Occipital lobe (tissue), 2 donors: ENCODE data around the gene SUN5. TPM values are rescaled to one million over a fixed set of nuclear protein-coding genes. Genes with fewer than 3 reads are reported as not detected.

Source experiments
- DNase-seq: peaks from one replicate; lab custom pipeline; 2025; lab: John Stamatoyannopoulos, UW
- total RNA-seq: library from RNA; depleted of rRNA; stranded (reverse); fragments of >200 nt; gene quantifications from one replicate; pipeline ENCODE4 v1.2.3, GENCODE V29; 2014

The SUN5 gene
- total RNA-seq, 1 donor from 2014 or later = not detected

DNA sequence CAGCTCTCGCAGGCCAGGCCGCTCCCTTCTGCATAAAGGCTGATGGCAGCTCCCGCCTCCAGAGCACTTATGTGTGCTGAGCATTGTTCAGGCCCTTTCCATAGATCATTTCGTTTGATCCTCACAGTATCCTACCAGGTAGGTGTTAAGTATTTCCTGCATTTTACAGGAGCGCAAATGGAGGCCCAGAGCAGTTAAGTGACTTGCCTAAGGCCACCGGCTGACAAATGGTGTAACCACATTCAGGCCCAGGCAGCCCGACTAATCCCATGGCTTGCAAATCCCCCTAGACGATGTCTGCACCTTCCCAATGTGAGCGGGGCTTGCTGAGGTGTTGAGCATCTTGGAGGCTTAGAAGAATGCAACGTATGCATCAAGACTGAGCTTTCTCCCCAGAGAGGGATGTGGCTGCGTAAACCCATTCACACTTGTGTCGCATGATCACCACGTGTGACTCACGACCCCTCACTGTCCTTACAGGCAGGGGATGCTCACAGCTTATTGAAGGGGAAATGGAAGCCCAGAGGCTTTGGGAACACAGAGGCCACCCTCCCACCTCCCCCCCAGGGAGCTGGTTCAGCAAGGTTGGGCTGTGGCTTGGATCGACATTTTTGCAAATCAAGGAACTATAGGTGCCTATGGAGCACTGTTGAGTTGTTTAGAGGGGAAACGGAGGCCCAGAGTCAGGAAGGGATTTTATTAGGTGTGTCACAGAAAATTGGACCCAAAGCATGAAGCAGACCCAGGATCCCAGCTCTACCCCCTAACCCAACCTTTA, 10.3 kb upstream of the SUN5 start:
- no peak for DNase-seq

DNA sequence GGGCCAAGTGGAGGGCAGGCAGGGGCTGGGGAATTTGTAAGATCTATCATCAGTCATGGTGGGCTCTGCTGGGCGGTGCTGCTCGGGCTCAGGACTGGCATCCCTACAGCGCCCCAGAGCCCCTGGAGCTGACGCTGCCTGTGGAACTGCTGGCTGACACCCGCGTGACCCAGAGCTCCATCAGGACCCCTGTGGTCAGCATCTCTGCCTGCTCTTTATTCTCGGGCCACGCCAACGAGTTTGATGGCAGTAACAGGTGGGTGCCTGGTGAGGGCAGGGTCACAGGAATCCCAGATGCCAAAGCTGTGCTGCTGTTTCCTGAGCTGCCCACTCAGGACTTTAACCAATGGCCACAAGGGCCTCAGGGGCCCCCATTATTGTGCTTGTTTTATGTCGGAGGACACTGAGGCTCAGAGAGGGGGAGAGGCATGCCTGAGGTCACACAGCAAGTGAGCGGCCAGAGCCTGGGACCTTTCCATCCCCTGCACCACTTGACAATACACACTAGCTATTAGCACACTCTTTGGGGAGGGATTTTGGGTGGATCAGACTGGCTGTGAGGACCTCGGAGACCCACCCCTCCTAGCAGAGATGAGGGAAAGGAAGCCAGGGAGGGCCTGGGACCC, 9.6 kb upstream of the SUN5 start:
- DNase-seq = no peak

DNA sequence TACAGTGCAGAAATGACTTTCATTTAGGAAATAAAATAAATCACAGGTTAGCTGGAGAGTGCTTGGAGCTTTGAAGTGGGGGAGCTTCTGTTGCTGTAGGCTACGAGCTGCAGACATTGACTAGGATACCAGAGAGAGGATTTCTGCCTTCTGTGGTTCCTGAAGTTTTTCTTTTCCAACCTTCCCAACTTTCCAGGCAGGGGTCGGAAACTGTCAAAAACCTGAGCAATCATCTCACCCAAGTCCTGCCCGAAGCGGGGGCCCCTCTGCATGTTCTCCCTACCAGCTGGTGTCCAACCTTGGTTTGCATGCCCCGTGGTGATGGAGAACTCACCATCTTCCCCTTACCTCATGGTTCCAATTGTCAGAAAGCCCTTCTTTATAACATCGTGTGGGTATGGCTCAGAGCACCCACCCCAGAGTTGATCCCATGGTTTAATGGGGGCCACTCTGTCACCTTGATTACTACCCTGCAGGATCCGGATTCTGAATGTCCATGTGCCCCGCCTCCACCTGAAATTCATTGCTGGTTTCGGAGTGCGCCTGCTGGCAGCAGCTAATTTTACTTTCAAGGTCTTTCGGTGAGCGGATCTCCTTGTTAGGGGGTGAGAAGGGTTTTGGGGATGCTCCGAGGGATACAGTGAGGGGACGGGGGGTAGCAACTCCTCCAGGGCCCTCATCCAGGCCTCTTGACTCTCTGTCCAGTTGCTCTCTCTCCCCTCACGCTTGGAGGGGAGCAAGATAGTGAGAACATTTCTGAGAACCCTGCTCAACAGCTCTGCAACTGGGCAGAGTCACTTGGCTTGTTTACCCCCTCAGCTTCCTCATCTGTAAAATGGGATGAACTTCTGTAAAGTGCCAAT, 8.3 kb upstream of the SUN5 start:
- no peak for DNase-seq

DNA sequence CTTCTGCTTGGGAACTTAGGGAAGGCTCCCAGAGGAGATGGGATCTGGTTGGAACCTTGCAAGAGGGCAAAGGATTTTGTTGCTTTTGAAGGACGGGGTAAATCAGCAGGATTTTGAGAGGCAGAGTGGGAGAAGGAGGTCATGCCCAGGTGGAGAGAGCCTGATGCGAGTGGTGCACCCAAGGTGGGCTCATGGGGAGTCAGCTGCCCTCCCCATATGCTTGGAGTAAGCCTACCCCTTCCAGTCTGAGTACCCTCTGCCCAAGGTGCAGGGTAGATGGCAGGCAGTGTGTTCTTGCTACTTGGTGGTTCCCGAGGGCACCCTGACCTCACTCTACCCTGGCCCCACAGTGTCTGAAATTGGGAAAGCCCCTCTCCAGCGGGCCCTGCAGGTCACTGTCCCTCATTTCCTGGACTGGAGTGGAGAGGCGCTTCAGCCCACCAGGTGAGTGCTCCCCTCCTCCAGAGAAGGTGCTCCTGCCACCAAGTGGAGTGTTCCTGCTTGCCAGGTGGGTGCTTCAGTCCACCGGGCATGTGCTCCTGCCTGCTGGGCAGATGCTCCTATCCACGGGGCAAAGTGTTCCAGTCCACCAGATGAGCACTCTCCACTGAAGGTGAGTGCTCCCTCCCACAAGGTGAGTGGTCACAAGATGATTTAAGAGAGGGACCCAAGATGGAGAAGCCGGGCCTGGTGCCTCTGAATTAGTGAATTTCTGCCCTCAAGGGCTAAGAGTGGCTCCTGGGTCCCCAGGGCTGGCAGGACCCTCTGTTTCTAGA, 6.6 kb upstream of the SUN5 start:
- DNase-seq = no peak

DNA sequence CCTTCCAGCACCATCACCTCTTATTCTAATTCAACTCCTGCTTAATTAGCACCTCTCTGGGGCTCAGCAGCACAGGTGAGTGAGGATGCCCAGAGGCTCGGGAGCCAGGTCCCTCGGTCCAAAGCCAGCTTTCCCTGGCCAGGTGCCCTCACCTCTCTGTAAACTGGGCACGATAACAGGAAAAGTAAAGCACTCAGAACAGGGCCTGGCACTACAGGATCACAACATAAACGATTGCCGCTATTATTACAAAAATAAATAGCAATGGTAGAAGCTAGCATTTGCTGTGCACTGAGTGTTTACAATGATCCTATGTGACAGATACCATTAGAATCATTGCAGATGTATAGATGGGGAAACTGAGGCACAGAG, 5.9 kb upstream of the SUN5 start:
- no peak for DNase-seq

DNA sequence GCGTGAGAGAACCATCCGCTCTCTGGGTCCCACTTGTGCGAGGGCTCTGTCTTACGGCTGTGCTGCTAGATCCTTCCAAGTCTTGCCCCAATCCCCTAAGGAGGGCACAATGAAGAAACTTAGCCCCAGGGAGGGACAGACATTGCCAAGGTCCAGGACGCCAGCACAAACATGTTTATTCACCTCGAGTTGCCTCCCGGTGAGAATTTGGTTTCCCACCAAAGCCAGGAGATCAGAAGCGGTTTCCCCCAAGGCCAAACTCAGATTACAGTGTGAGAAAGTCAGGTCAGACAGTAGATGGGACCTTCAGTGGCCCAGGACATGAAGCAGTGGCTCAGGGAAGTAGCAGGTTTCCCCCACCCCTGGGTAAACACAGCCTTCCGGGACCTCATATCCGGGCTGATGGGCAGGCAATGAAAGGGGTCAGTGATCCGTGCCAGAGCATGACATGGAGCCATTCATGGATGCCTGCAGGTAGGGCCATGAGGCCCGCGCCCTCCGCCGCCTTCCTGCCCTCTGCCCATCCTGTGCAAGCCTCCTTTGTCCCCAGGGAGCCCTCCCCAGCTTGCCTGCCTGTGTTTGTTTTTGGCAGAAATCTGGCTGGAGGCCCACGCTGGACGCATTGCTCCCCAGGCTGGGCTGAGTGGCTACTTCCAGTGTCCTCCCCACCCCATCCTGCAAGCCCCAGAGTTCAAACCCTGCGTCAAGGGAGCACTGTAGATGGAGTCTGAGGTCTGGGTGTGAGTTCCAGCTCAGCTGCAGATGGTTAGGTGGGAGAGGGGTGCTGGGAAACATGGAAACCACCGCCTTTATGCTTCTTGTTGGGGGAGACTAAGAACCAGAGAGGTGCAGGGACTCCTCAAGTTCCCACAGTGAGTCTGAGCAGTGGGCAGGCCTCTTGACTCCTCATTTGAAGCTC, 5.2 kb upstream of the SUN5 start:
- no peak for DNase-seq

DNA sequence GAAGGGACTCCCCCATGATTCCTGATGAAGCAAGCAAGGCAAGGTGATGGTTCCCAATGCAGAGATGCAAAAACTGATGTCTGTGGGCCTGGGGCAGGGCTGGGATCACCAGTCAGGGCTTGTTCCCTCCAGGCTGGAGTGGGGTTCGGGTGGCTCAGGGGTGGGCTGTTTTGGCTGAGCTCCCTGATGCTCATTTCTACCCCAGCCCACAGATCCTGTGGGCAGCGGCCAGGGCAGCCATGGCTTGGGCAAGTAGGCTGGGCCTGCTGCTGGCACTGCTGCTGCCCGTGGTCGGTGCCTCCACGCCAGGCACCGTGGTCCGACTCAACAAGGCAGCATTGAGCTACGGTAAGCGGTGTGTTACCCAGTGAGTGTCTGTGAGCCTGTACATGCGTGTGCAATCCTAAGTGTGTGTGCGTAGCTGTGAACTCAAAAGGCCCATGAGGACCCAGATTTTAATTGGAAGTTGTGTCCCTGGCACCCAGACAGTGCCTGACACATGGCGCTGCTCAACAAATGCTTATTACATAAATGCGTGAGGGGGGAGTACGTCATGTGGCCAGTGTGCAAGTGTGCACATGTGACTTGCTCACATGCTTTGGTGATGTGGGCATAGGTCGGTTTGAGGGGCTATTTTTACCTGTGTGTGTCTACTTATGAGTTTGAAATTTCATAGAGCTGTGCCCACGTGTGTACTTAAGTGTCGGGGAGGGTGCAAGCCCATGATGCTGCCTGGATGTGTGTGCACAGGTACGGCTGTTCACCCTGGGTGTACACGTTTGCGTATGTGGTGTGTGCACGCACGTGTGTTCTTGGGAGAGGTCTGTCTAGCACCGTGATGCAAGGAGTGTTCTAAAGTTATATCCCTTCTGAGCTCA, 4.3 kb upstream of the SUN5 start:
- DNase-seq = no peak

DNA sequence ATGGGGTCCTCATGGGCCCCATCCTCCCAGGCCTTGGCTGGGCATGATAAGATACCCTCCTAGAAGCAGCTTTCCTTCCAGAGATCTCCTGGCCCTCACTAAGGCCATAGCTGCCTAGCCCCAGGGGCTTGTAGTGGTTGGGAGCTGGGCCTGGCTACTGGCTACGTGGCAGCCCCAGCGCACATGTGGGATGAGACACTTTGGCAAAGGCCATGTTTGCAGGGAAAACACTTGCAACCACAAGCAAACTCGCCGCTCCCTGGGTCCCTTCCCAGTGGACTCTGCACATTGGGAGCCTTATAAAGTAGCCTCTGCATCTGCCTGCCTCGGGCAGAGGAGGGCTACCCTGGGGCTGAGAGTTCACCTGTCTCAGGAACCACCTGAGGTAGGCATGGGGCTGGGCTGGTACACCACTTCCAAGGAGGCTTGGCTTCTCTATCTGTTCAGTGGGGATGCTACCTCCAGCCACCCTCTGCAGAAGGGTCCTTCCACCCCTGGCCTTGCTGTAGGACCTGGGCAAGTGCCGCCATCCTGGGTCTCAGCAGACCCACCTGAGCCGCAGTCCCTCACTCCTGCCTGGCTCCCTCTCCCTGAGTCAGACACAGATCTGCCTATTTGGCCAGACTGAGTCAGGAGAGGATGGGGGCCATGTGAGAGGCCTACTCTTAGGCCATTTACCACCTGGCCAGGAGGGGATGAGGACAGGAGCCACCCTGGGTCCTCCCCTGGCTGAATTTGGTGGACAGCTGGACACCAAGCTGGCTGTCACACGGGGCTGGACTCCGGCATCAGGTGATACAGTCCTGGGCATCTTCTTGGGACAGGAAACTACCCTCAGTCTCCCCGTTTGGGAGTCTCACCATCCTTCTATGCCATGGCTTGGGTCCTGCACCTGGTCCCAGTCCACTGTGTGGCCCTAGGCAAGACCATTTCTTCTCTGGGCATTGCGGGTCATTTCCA, 3.4 kb upstream of the SUN5 start, which contains the start of gene BPIFB2:
TSS of gene BPIFB2 (plus strand) at position 329 of the 960 bp plus-strand sequence. CDS start 871 bp downstream, outside the sequence.
- no peak for DNase-seq

DNA sequence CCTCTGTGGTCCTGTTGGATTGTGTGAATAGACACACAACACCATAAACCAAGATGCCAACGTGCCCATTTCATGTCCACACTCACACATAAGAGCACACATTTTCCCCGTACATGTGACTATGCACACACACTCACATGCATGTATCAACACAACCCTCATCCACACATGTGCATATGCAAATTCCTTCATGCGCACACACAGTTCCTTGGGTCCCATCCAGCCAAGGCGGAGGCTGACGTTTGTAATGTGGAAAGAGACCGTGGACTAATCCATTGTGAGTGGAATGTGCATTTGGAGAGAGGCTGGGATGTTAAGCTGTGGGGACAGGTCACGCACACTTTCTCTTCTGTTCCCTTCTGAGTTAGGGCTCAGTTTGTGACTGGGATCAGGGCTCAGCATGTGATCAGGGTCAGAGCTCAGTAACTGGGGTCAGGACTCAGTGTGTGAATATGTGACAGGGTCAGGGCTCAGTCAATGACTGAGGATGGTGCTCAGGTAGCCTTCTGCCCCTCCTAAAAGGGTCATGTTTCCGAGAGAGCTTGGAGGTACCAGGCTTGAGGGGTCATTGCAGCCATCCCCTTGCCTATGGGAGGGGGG, 2.6 kb upstream of the SUN5 start:
- DNase-seq = no peak

DNA sequence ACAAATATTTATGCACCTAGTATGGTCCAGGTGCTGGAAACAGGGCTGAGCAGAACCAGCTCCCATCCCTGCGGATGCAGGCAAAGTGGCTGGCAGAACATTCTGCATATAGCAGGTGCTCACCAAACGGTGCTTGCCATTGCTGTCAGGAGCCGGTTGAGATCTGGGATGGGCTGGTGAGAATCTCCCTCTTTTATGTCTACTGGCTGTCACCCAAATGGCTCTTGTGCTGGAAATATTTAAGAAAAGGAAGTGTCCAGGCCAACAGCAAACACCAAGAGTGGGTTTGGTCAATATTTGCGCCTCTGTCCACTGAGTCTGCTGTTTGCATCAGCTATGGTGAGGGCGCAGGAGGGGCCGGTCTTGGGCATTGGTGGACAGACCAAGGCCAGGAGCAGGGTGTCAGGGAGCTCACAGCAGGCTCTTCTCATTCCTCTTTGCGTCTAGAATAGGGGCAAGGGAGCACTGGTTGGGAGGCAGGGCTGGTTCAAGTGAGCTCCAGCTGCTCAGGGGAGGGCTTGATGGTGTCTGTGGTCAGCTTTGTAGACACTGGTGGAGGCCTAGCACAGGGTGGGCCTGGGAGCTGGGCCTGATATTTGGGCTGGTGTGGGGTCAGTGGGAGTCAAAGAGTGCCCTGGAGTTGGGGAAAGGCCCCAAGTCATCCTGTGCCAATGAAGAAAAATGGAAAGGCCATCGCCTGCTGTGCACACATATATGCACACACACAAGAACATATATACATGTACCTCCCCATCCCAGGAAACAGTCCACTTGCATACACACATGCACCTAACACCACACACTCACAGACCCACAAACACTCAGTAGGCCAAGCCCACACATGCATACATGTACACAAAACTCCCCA, 1.9 kb upstream of the SUN5 start:
- DNase-seq = no peak

DNA sequence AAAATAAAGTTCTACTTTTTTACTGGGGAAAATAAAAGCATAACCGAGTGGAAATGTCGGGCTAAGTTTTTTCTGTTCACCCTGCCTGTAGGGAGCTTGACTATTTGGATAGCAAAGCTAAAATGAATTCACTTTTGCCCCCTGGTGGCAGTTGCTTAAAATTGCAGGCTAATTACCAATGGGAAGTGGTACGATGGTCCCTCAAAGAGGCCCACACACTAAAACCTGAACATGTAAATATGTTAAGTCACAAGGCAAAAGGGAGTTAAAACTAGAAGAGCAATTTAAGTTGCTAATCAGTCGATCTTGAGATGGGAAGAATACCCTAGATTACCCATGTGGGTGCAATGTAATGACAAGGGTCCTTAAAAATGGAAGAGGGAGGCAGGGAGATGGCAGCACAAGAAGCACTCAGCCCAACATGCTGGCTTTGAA, 916 bp upstream of the SUN5 start:
- no peak for DNase-seq

DNA sequence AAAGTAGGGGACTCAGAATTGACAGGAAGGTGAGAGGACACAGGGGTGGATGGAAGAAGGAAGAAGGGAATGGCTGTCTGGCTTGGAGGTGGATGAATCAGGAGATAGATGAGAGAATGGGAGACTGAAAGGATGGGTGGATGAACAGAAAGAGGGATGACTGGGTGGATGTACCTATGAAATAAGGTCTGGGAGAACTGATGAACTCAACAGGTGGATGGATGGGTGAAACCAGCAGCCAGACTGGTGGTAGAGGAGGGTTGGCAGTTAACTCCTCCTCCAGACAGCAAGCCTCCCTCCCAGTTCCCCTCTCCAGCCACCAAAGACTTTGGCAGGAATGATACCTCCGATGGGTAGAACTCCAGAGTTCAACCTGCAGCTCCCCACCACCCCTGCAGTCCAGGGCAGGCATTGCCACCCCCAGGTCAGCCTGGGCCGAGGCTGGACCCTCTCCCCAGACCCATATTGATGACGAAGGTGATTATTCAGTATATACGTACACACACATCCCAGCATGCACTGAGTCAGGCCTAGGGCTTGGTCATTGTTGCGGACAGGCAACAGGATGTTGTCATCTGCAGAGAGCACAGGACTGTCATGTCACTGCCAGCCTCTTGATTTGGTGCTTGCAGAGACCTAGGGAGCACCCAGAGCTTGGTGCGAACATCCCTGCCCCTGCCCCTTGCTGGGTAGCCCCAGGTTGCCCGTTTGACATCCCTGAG, 2.0 kb downstream of the SUN5 start:
- no peak for DNase-seq

DNA sequence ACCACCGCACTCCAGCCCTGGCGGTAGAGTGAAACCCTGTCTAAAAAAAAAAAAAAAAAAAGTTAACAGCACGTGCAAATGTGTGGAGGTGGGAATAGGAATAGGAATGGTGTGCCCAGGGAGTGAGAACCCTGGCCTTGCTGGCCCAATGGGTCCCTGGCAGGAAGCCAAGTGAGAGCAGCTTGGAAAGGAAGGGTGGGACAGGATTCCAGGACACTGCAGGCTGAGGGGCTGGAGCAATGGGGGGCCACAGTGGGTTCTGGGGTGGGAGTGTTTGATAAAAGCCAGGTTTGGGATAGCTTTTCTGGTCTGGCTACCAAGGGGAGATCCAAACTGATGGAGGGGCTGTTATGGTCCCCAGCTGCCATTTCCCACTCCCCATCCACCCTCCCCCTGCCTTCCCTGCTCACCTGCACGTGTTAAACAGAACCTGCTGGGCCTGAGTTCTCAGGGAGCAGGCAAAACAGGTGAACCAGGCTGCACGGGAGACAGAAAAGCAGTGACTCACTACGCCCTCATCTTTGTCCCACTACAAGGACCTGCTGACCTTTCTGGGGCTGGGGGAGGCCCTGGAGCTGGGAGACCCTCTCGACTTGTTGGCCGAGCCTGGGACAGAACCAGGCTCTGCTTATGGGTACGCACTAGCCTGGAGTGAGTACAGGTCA, 3.3 kb downstream of the SUN5 start:
- DNase-seq = no peak

DNA sequence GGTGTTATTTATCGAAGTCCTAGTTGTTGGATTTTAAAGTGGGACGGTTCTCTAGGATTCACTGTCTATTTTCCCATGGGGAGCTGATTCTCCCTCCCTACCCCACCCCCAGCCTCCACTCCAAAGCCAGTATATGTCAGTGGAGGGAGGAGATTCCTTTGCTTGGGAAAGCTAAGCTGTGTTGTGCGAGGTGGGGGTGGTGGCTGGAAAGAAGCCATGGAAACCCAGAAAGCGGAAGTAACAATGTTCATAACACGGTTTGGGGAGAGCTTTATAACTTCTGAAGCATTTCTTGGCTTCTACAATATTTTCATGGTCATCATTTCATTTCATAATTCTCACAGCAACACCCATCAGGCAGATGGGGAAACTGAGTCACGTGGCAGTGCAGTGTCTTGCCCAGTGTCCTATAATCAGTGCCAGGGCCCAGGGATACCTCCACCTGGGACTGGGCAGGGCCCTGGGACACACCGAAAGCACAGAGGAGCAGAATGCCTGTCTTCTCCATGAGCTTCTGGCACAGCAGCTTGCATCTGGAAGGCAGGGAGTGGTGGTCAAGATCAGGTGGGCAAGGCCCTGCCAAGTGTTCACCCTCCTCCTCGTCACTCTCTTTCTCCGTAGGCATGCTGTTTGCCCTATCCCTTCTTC, 4.5 kb downstream of the SUN5 start:
- DNase-seq = no peak

DNA sequence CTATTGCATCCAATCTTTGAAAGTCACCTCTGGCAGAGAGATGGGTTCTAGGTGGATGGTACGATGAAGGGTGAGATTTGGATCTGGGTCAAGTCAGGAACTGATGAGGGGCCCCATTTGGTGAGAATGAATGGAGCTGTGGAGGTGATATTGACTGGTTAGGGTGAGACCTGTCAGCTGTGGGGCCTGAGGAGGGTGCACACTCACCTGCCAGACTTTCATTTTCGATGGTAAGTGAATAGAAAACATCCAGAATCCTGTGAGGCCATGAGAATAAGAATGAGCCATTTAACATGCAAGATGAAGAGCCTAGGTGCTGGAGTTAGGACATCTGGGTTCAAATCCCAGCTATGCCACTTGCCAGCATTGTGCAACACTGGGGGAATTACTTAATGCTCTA, 6.8 kb downstream of the SUN5 start:
- no peak for DNase-seq
